PC-3 (cell line): ENCODE results near the gene MOGAT3. TPM values are rescaled to one million over a fixed set of nuclear protein-coding genes. Genes with fewer than 3 reads are reported as not detected.
"Not testable (repeated sequence)": the region's sequence is repeated elsewhere in the genome, so short reads cannot be mapped to it uniquely, and the experiment has no call there.

Experiments used
- ATAC-seq: fragments of 200-7000 bp; cut with Tn5 transposase; 2 replicates; pipeline ENCODE4 v1.9.1; 2020; ENCODE audit warnings: mild to moderate bottlenecking, moderate library complexity
- BruUV-seq: library from RNA; stranded (reverse); fragments of 400-500 nt; replicated peaks from 2 replicates; lab custom pipeline; 2021; lab: Mats Ljungman, UMichigan
- CTCF ChIA-PET: fragments of 300-600 bp; sonication (Branson Sonifier 250); formaldehyde crosslinking; loops from one replicate; lab custom pipeline; 2022; ENCODE audit warnings: antibody characterized with exemption; lab: Charles Lee
- POLR2A ChIA-PET: fragments of 300-600 bp; sonication (Branson Sonifier 250); formaldehyde crosslinking; loops from one replicate; lab custom pipeline; 2022; ENCODE audit warnings: antibody characterized with exemption; ENCODE audit not compliant: unreplicated experiment; lab: Charles Lee
- DNase-seq: peaks from one replicate; pipeline ENCODE4 v3.0.0-alpha.2; 2015
- H2AFZ ChIP-seq: fragments of 300-600 bp; sonication (generic); 2 replicates; pipeline ENCODE4 v1.6.0; 2016; ENCODE audit warnings: antibody characterized with exemption, low read length
- H3F3A ChIP-seq: fragments of 300-600 bp; sonication (generic); one replicate; pipeline ENCODE4 v1.6.0; 2017; ENCODE audit warnings: antibody characterized with exemption, low read length, control low read depth, mild to moderate bottlenecking; ENCODE audit not compliant: unreplicated experiment
- H3K27ac ChIP-seq: fragments of 300-600 bp; sonication (generic); 2 replicates; pipeline ENCODE4 v1.5.1; 2016; ENCODE audit warnings: mild to moderate bottlenecking, low read length
- H3K27me3 ChIP-seq: fragments of 300-600 bp; sonication (generic); 2 replicates; pipeline ENCODE4 v1.6.1; 2016; ENCODE audit warnings: low read length, mixed read lengths
- H3K36me3 ChIP-seq: fragments of 300-600 bp; sonication (generic); 2 replicates; pipeline ENCODE4 v1.6.1; 2016; ENCODE audit warnings: low read depth, mixed run types, low read length, mixed read lengths
- H3K4me1 ChIP-seq: fragments of 300-600 bp; sonication (generic); 2 replicates; pipeline ENCODE4 v1.5.1; 2016; ENCODE audit warnings: low read length; ENCODE audit not compliant: insufficient read depth
- H3K4me2 ChIP-seq: fragments of 300-600 bp; sonication (generic); 2 replicates; pipeline ENCODE4 v1.6.0; 2016; ENCODE audit warnings: low read length
- H3K4me3 ChIP-seq: fragments of 300-600 bp; sonication (generic); 2 replicates; pipeline ENCODE4 v1.5.1; 2016; ENCODE audit warnings: mild to moderate bottlenecking, low read length, mixed read lengths
- H3K79me2 ChIP-seq: fragments of 300-600 bp; sonication (generic); 2 replicates; pipeline ENCODE4 v1.6.1; 2017; ENCODE audit warnings: low read length, mixed read lengths
- H3K9ac ChIP-seq: fragments of 300-600 bp; sonication (generic); 2 replicates; pipeline ENCODE4 v1.6.0; 2016; ENCODE audit warnings: mild to moderate bottlenecking, low read length
- H3K9me2 ChIP-seq: fragments of 300-600 bp; sonication (generic); replicated peaks from 2 replicates; pipeline ENCODE4 v1.6.1; 2016; ENCODE audit warnings: mixed run types, low read length, mixed read lengths
- H3K9me3 ChIP-seq: fragments of 300-600 bp; sonication (generic); 2 replicates; pipeline ENCODE4 v1.6.1; 2016; ENCODE audit warnings: low read length, mixed read lengths
- H4K20me1 ChIP-seq: fragments of 300-600 bp; sonication (generic); 2 replicates; pipeline ENCODE4 v1.6.1; 2016; ENCODE audit warnings: low read length, mixed read lengths
- CTCF ChIP-seq: fragments of 300-600 bp; sonication (generic); conservative IDR thresholded peaks from 2 replicates; pipeline ENCODE4 v1.5.1; 2017; ENCODE audit warnings: antibody characterized with exemption, low read depth, mild to moderate bottlenecking, low read length
- EZH2 ChIP-seq: fragments of 300-600 bp; sonication (generic); IDR thresholded peaks from one replicate; pipeline ENCODE4 v1.6.1; 2017; ENCODE audit warnings: antibody characterized with exemption, mild to moderate bottlenecking, low read length; ENCODE audit not compliant: unreplicated experiment
- EZH2phosphoT487 ChIP-seq: fragments of 300-600 bp; sonication (generic); IDR thresholded peaks from 2 replicates; pipeline ENCODE4 v1.6.1; 2018; ENCODE audit warnings: mild to moderate bottlenecking, antibody characterized with exemption, low read length, borderline replicate concordance
- intact Hi-C: fragments of 100-400 bp; cut with micrococcal nuclease; formaldehyde crosslinking; loops from 2 replicates; pipeline ENCODE4 v1.9.0; 2023
- total RNA-seq: library from RNA; depleted of rRNA; stranded (reverse); fragments of >200 nt; gene quantifications from 2 replicates; pipeline ENCODE4 v1.2.3, GENCODE V29; 2014

MOGAT3 gene
- total RNA-seq, 1 experiment from 2014 or later = not detected

DNA sequence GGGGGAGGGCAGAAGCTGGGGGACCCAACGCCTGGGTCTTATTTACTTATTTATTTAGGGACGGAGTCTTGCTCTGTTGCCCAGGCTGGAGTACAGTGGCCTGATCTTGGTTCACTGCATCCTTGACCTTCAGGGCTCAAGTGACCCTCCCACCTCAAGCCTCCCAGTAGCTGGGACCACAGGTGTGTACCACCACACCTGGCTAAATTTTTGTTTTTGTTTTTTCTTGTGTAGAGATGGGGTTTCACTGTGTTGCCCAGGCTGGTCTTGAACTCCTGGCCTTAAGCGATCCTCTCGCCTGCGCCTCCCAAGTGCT is 1.7 kb upstream of the MOGAT3 start:
- Histone ChIP-seq H3K27ac (no peak overlapping the region), H3F3A (no peaks in the 10 kb centered on the region), H3K79me2 (no peaks in the 10 kb centered on the region), H3K4me3 (no peak overlapping the region), H3K9me3 (no peaks in the 10 kb centered on the region), H3K4me2 (no peak overlapping the region), H2AFZ (no peak overlapping the region), H3K4me1 (no peaks in the 10 kb centered on the region), H3K9me2 (no peaks in the 10 kb centered on the region), H3K36me3 (no peaks in the 10 kb centered on the region), H3K27me3 (no peaks in the 10 kb centered on the region), H3K9ac (no peak overlapping the region), H4K20me1 (no peaks in the 10 kb centered on the region)
- CTCF ChIA-PET = no interaction called here
- intact Hi-C loops = no loop called here
- BruUV-seq = no TSS peak
- no peak for DNase-seq
- no peak for TF ChIP-seq EZH2phosphoT487
- TF ChIP-seq EZH2 = no peak
- TF ChIP-seq CTCF = no peak
- POLR2A ChIA-PET = no interaction called here
- ATAC-seq = no peak

- Histone ChIP-seq H3K9ac (no peak overlapping the region), H3K4me2 (no peak overlapping the region), H3K9me3 (no peaks in the 10 kb centered on the region), H3K36me3 (no peaks in the 10 kb centered on the region), H3K9me2 (no peaks in the 10 kb centered on the region), H2AFZ (no peak overlapping the region), H3K4me3 (no peak overlapping the region), H3K27ac (no peak overlapping the region), H3K4me1 (no peaks in the 10 kb centered on the region), H3K79me2 (no peaks in the 10 kb centered on the region), H3K27me3 (no peaks in the 10 kb centered on the region), H4K20me1 (no peaks in the 10 kb centered on the region), H3F3A (no peaks in the 10 kb centered on the region)
- ATAC-seq (no peak), DNase-seq (no peak)
- intact Hi-C loops = no loop called here
- no peak for TF ChIP-seq CTCF
- no TSS peak for BruUV-seq
- ChIA-PET CTCF (no interaction called here), POLR2A (no interaction called here)
Observed at GRCh38 chr7:101201695-101202602, 1.1 kb upstream of the MOGAT3 start.

DNA sequence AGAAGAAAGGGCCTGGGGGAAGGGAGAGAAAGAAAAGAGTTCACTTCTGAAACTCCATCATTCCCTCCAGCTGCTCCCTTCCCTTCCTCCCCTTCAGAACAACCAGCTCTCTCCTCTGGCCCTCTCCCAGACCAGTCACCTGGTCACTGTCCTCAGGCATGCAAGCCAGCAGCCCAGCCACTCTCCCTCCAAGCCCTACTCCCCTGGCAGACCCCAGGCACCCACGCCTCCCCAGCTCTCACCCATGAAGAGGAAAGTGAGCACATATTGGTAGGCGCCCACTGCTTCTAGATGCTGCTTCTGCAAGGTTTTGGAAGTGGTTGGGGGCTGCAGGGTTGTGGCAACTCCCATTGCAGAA is 353 bp downstream of the MOGAT3 start:
- Histone ChIP-seq H3K4me2 (no peak overlapping the region), H3K27me3 (no peaks in the 10 kb centered on the region), H3K9ac (no peak overlapping the region), H3K4me1 (no peaks in the 10 kb centered on the region), H3K4me3 (no peak overlapping the region), H3K9me2 (no peaks in the 10 kb centered on the region), H3K9me3 (no peaks in the 10 kb centered on the region), H3K79me2 (no peaks in the 10 kb centered on the region), H2AFZ (no peak overlapping the region), H3K36me3 (no peaks in the 10 kb centered on the region), H3K27ac (no peak overlapping the region), H4K20me1 (no peaks in the 10 kb centered on the region), H3F3A (no peaks in the 10 kb centered on the region)
- intact Hi-C loops = no loop called here
- TF ChIP-seq CTCF = no peak
- no peak for TF ChIP-seq EZH2phosphoT487
- no peak for TF ChIP-seq EZH2
- ChIA-PET CTCF (no interaction called here), POLR2A (interaction anchor here (0.6 kb wide), 1 partner anchor 35 kb away, joined by 6 read pairs; the partner anchor contains the start of gene VGF)
- BruUV-seq = no TSS peak
- DNase-seq (no peak), ATAC-seq (no peak)

DNA sequence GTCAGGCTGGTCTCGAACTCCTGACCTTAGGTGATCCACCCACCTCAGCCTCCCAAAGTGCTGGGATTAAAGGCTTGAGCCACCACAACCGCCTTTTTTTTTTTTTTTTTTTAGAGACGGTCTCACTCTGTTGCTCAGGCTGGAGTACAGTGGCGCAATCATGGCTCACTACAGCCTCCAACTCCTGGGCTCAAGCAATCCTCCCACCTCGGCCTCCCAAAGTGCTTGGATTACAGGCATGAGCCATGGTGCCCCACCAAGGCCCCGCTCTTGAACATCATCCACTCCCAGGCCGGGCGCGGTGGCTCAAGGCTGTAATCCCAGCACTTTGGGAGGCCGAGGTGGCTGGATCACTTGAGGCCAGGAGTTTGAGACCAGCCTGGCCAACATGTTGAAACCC is 1.3 kb downstream of the MOGAT3 start:
- H3K4me1 ChIP-seq, H3K4me3 ChIP-seq, H3F3A ChIP-seq, H2AFZ ChIP-seq, H3K27me3 ChIP-seq, DNase-seq, H3K36me3 ChIP-seq, intact Hi-C loops, ATAC-seq, H3K27ac ChIP-seq, CTCF ChIA-PET, H3K9me2 ChIP-seq, H3K4me2 ChIP-seq, H3K9ac ChIP-seq, POLR2A ChIA-PET, H4K20me1 ChIP-seq, BruUV-seq, H3K79me2 ChIP-seq, H3K9me3 ChIP-seq: not testable (repeated sequence)
